Stimulated activated CD4-positive, alpha-beta T cell treated with anti-CD3 and anti-CD28 coated beads, Interleukin-2, amount 100 ng/mL, for 4 hours (primary cell): Measurements from ENCODE around the gene C4orf54.

Source experiments
- DNase-seq: peaks from one replicate; pipeline ENCODE4 v3.0.0-alpha.2; 2020; ENCODE audit warnings: low read depth

C4orf54 gene

GRCh38 chr4:99651811-99652485 lies 5.7 kb downstream of the C4orf54 start:
- no peak for DNase-seq

- DNase-seq, result no peak
These were observed 6.4 kb downstream of the C4orf54 start for GRCh38 chr4:99651016-99651769.

- no peak for DNase-seq
These were observed 7.8 kb downstream of the C4orf54 start for GRCh38 chr4:99649778-99650177.

GRCh38 chr4:99649208-99649607 lies 8.4 kb downstream of the C4orf54 start:
- no peak for DNase-seq

- DNase-seq, result no peak
These were observed 9.3 kb downstream of the C4orf54 start for GRCh38 chr4:99648321-99648720.

GRCh38 chr4:99647071-99647470 lies 10.6 kb downstream of the C4orf54 start:
- no peak for DNase-seq

- DNase-seq, result no peak
These were observed 12.0 kb downstream of the C4orf54 start for GRCh38 chr4:99645638-99646037.

- no peak for DNase-seq
These were observed 12.6 kb downstream of the C4orf54 start for GRCh38 chr4:99645036-99645435.

- no peak for DNase-seq
These were observed 13.2 kb downstream of the C4orf54 start for GRCh38 chr4:99644453-99644852.

- no peak for DNase-seq
These were observed 14.7 kb downstream of the C4orf54 start for GRCh38 chr4:99642725-99643489.

GRCh38 chr4:99640676-99641075 lies 17.0 kb downstream of the C4orf54 start:
- no peak for DNase-seq

GRCh38 chr4:99637174-99637573 lies 20.5 kb downstream of the C4orf54 start:
- no peak for DNase-seq

GRCh38 chr4:99636422-99636821 lies 21.2 kb downstream of the C4orf54 start:
- no peak for DNase-seq

GRCh38 chr4:99635601-99636000 lies 22.0 kb downstream of the C4orf54 start:
- no peak for DNase-seq

- no peak for DNase-seq
These were observed 22.8 kb downstream of the C4orf54 start for GRCh38 chr4:99634742-99635360.

GRCh38 chr4:99633772-99634171 lies 23.9 kb downstream of the C4orf54 start:
- DNase-seq, result no peak

GRCh38 chr4:99630857-99631360 lies 26.7 kb downstream of the C4orf54 start:
- no peak for DNase-seq

- DNase-seq, result no peak
These were observed 27.6 kb downstream of the C4orf54 start for GRCh38 chr4:99629962-99630554.

- no peak for DNase-seq
These were observed 29.6 kb downstream of the C4orf54 start for GRCh38 chr4:99628040-99628439.

GRCh38 chr4:99625369-99625768 lies 32.3 kb downstream of the C4orf54 start:
- DNase-seq, result no peak

GRCh38 chr4:99624141-99624719 lies 33.4 kb downstream of the C4orf54 start:
- DNase-seq, result no peak
